HG03354 (cell line): ENCODE measurements around the gene SYTL2.

ENCODE experiments used
- ATAC-seq: cut with Tn5 transposase; IDR thresholded peaks from one replicate; pipeline ENCODE4 v1.9.1; 2021; ENCODE audit warnings: mild to moderate bottlenecking; ENCODE audit not compliant: unreplicated experiment, poor library complexity, severe bottlenecking

SYTL2 gene

DNA sequence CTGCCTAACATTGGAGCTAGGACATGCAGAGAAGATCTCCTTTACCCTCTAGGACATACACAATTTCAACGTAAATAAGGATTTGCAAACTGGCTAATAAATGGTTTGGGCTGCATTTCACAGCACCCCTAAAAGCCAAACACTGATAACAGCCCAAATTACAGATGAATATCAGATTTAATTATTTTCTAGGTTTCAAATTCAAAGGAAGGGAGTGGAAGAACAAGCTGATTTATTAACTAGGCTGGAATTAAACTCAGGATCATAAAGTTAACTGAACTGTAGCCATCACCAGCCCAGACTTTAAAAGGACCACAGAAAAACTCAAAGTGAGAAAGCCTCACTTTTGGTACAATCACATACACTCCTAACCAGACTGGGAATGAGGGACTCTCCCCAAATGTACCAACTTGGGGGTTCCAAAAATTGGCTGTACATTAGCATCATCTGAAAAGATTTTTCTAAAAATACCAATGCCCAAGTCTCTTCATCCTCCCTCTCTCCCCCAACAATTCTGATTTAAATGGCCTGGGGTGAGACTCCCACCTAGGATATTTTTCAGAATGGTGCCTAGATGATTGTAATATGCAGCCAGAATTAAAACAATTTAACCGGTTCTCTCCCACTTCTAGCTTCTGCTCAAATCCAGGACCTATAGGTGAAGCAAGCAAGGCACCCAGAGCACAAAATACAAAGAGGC, 43.5 kb downstream of the SYTL2 start:
- ATAC-seq: no peak

DNA sequence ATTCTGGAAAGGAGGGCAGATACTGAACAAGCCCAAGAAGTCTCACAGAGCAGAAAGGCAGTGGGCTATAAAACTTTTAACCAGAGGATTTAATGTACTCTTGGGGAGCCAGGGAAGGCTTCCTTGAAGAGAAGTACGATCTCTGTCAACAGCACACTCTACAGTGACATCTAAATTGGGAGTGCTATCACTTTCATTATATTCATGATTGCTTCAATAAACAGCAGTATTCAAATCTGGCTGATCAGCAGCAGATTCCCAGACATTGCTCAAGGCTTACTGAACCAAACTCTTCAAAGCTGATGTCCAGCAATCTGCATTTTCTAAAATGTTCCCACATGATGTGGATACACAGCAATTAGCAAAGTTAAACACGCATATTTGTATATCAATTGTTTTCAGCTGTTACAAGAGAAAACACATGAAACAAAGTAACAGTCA, 44.2 kb downstream of the SYTL2 start:
- ATAC-seq: no peak

DNA sequence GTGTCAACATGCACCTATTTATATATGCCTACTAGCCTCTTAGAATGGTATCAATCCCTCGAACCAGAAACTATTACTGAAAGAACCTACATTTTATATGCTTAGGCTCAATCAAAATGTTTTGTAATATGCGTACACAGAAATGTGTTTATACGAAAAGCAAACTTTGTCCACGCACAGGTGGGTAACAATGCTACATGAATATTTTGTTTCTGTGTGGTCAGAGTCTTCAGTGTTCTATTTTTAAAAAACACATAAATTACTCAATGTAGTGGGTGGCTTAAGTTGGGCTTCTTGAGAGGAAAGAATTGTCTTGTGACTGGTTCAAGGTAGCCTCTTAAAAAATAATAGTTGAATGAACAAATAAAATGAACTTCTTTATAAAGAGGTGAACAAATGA, 46.1 kb downstream of the SYTL2 start:
- no peak for ATAC-seq

DNA sequence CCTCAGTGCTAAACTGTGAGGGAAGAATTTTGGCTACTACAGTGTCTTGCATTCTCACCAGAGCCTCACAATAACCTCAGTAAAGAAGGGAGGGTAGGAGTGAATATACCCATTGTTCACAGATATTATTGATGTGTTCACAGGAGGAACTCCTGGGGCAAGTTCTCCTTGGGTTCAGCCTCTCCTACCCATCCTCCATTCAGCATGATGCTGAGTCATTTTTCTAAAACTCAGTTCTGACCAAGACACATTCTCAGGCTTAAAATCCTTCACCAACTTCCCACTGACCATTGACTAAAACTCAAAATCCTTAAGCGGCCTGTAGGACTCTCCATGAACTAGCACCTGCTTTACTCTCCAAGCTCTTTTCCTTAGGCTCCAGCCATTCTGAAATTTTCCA, 48.7 kb downstream of the SYTL2 start:
- ATAC-seq: no peak

DNA sequence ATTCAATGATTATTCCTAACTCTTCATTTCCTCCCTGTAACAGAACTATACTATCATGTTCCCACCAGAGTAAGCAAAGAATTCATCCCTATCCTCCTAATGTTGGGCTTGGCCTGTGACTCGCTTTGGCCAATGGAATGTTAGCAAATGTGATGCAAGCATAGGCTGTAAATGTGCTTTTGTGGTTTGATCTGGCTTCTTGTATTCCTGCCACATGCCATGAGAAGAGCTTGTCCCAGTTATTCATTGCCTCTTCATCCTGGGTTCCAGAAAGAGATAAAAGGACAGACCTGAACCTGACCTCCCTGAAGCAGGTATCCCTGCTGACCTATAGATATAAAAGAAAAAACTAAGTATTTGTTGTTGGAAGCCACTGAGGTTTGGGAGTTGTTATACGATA, 51.0 kb downstream of the SYTL2 start:
- no peak for ATAC-seq

DNA sequence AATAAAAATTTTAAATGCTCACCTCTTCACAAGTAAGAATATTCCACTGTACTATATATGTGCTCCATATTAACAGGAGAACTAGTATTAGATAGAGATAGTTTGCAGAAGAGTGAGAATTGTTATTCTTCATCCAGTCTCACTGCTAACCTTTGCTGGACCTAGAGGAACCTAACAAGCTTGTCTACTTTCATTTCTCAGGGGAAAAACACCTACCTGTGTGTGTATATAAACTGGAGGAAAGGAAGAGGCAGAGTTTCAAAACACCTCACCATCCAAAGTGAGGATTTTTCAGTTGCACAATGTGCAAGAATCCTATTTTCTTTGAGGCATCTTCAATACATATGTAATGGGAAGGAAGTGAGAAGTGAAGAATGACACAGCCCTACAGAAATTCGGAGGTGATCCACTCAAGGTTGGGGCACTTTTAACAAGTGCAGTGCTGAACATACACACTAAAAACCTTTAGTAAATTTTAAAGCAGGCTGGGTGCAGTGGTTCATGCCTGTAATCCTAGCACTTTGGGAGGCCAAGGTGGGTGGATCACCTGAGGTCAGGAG, 52.4 kb downstream of the SYTL2 start:
- no peak for ATAC-seq

DNA sequence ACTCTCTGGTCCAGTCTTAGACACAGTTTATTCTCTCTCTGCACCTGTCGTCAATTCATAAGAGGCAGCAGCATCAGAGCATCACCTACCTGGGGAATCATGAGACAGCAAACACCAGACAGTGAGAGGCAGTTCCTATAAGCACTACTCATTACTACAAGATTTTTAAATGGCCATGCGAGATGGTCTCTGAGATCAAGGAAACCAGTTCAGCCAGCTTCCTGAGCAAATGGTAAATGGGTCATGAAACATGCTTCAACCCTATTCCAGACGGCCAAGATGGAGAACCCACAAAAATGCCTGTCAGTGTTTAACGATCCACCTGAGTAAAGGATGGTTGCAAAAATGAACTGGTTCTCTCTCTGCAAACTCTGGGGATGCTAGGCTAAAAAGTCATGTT, 52.9 kb downstream of the SYTL2 start:
- no peak for ATAC-seq

DNA sequence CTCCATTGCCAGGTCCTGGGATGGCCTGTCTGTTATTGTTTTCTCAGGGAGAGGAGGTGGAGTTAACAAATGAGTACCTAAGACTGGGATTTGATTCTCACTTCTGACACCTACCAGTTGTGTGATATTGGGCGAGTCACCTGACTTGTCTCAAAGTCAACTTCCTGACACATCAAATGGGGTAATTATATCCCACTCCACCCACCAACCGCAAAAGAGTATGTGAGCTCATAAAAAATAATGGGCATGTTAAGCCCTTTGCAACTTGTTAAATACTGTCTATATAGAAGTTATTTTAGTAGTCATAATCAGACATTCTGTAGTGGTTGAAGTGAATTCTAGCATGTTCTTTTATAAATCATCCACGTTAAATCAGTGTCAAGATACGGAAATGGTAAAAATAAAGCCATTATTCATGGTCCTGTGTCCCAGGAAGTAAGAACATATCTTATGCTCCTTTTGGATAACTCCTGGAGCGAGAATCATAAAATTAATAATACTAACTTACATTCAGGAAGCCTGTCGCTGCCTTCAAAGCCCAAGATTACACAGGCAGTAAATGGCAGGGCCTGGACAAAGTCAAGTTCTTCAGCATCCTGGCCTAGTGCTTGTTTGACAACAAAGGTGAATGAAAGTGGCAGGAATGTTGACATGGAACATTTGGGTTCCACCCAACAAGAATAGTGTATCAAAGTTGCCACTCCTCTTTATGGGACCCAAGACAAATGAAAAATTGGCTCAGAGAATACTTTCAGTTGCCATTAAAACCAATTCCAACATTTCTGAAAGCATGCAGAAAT, 54.3 kb downstream of the SYTL2 start:
- no peak for ATAC-seq

DNA sequence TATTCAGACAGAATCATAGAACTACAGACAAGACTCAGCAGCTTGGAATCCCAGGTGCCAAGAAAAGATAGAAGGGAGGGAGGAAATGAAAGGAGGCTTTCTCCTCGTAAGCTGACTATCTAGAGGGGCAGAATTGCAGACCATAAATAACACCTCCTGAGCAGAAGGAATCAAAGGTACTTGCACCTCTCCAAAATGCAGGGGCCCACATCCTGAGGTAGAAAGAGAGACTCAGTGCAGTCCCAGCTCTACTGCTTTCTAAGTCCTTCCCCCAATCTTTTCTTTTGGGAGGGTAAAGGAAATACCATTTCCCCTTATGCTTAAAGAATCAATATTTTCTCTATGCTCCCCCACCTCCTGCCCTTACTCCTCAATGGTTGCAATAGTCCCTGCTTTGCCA, 55.2 kb downstream of the SYTL2 start:
- no peak for ATAC-seq

DNA sequence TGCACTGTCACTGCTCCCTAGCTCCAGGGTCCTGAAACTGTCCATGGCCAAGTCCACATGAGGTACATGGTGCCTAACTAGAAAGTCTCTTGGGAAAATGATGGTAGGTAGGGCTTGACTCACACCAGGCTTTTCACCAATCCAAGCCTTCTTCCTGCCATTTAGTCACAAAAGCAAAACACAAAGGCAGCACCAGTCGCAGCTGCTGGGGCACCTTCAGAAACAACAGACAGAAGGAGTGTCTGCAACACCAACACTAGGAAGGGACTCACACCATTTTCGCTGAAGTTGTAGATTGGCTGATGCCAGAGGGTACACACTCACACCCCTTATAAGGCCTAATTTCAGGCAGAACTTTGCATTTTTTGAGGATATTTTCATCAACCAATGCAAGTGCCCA, 55.7 kb downstream of the SYTL2 start:
- ATAC-seq: no peak

DNA sequence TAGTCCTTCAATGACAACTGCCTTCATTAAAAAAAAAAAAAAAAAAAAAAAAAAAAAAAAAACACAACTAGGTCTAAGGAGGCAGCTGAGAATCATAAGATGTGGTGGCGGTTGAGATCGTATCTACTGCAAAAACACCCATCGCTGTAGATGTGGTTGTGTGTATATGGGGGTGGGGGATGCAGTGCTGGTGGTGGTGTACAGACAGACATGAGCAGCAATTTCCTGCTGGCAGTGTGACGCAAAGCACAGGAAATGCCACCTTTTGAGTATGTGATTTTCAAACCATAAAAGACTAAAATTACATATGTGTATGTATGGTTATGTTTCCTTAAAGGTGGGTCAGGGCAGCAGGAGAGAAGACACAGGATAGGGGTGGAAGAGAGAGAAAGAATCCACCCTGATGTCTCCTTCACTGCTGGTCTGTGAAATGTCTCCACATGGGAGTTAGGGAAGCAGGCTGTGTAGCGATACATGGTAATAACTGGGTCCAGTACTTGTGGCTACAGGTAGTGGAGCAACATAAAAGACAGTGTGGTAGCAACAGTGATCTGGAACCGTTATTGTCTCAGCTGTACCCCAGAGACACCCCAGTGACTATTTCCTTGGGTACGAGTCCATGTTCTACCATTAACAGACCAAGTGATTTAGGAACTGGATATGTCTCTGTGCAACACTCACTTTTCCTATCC, 57.9 kb downstream of the SYTL2 start:
- ATAC-seq: no peak

DNA sequence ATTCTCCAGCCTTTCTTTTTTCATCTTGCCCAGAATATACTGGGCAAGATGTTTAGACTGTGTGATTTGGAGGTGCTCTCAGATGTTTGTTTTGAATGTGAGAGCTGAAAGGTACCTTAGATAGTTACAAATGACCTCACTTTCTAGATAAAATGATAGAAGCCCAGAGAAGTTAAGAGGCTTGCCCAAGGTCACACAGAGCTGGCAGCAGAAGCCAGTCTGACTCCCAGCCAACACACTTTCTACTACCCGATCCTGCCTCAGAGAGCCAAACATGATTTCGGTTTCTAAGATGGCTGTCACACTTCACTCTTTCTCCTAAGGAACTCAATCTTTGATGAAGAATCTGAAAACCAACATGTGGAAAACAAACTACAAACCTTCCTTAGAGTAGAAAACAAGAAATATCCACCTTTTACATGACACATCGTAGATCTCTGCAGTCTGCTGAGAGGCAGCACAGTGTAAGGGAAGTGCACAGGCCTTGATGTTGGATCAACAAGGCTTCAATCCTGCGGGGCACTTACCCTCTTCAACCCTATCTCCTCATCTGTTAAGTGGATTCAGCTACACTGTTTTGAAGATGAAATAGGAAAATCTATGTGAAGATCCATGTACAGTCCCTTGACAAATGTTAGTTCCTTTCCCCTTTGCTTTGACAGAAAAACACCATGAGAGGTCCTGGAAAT, 58.6 kb downstream of the SYTL2 start:
- no peak for ATAC-seq

DNA sequence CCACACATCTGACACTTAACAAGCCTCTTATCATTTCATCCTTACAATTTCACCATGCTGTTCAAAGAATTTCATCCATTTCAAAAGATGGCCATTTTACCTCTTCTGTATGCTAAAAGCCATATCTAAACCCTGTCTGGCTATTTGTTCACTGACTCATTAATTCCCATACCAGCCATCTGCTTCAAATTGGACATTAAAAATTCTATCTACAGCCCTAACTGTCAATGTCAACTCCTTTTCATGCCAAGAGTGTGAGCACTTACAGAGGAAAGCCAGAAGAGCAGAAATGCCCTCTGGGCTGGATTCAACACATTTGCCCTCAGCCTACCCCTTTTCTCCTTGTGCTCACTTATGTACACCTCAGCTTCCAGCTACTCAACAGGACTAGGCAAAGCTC, 59.2 kb downstream of the SYTL2 start:
- ATAC-seq: no peak

DNA sequence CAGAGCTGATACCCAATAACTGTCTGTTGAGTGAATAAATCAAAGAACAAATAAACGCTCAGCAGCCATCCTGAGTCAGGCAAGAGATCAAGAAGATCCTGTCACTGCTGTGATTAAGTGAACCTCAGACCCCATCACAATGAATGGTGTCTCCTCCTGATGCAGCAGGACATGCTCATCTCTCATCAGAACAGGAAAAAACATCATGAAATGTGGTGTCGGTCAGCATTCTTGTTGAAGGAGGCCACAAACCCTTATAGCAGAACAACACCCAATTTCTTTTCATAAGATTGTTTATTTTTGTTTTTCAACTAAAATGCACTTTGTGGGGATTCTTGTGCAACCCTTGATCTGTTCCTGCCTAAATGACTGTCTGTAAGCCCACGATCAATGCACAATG, 60.3 kb downstream of the SYTL2 start:
- no peak for ATAC-seq

DNA sequence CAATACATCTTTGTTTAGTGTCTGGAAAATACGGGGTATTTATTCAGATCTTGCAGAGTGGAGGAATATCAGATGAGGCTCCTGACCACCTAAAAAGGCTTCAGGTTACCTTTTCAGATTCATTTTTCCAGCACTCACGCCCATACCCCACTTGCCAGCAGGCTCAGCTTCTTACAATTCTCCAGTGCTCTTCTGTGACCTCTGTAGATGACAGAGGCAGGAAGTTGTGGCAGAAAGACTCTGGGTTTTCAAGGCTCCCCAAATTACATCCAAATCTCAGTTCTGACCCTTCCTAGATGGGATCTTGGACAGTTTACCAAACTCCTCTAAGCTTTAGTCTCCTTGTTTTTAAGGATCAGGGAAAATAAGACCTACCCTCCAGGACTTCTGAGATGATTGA, 61.1 kb downstream of the SYTL2 start:
- ATAC-seq: no peak

DNA sequence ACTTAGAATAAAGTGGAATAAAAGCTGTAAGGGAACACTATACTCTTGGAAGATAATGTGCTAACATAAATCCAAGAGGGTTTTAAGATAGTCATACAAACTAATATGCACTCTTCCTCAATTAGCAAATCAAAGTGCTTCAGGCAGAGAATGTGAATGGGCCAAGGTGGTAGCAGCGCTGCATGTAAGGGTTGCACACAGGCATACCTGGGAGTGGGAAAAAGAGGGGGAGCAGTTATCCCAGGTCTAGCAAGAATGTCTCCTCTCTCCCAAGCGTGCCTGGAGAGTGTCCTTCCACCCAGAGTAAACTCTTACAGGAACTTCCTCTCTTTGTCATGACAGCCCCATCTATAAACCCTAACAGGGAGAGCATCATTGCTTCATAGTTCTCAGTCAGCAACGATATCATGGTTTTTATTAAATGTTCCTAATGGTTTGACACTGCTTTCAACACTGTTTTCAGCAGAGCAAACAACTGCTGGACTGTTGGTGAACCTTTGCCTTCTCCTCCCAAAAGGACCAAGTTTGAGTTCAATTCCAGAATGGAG, 61.6 kb downstream of the SYTL2 start:
- no peak for ATAC-seq

DNA sequence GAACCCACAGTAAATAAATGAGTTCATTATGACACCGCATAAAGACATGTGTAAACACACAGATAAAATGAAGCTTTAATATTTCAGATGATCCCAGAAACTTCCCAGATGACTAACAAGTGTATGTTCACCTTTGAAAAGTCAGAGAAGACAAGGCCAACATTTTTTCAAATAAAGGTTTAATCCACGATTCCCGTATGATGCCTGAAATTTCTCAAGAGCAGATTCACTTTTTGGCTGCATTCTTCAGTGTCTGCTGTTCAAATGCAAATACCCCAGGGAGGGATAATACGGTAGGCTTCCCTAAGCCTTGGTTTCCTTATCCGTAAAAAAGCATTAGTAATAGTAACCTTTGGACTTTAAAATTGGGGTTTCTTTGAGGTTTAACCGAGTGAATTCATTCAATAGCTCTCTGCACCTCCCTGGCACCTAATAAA, 62.5 kb downstream of the SYTL2 start:
- no peak for ATAC-seq

DNA sequence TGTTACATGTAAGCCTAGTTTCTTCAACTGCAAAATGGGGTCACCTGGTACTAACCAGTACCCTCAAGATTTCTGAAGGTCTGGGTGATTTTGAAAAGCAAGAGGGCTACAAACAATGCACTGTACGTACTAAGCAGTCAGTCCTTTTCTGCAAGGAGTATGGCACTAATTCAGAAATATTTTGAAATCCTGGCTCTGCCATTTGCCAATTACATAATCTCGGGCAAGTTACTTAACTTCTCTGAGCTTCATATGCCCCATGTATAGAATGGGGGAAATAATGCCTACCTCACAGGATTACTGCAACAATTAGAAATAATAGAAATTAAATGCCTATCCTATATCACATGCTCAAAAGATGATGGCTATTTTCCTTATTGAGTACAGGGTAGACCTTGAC, 64.3 kb downstream of the SYTL2 start:
- ATAC-seq: no peak

DNA sequence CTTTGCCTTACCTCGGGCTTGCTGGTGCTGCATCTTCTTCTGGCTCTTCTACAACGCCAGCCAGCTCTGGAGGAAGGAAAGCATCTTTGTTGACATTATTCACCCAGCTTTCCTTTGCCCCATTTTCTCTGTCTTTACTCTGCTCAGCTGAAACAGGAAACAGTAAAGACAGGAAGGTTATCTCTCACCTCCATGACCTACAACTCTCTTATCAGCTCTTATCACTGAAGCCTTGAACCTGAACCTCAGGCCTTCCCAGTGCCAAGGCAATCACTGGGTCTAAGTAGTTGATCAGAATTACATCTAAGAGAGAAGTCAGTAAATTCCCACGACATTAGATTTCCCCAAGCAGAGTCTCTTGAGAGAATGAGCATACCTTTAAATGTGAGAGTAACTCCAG, 65.3 kb downstream of the SYTL2 start:
- ATAC-seq: no peak

DNA sequence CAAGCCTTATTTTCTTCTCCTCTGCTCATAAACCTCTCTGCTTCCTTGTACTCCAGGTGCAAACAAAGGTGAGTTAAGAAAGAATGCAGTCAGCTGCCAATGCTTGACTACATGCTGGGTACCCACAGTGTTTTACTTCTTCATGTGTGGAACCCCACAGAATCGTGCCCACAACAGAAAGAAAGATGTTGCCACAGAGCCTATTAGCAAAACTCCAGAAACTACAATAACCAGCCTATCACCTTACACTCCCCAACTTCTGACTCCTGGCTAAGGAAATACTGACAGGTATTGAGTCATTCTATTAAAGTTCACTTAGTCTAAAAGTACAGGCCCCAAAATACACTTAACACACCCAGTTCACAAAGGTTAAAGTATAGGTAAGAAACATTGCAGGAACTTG, 68.1 kb downstream of the SYTL2 start:
- ATAC-seq: no peak
